Germinal center (tissue), 1 donor: ENCODE data around the gene KRT37.
"Not testable (repeated sequence)": the region's sequence is repeated elsewhere in the genome, so short reads cannot be mapped to it uniquely, and the experiment has no call there.

ENCODE experiments used
- DNase-seq: peaks from one replicate; pipeline ENCODE4 v3.0.0; 2012; ENCODE audit warnings: mixed read lengths, low spot score

The KRT37 gene

GRCh38 chr17:41404024-41404671 lies 20.2 kb downstream of the KRT37 start:
- no peak for DNase-seq

- DNase-seq, result no peak
These were observed 20.9 kb downstream of the KRT37 start for GRCh38 chr17:41403404-41404023.

GRCh38 chr17:41402161-41402560 lies 22.2 kb downstream of the KRT37 start:
- DNase-seq, result no peak

- DNase-seq, result no peak
These were observed 27.3 kb downstream of the KRT37 start, which contains the start of gene KRT31 for GRCh38 chr17:41396996-41397660. TSS of gene KRT31 (minus strand) at chr17:41397608. CDS start at chr17:41397539, 69 bp downstream.

- no peak for DNase-seq
These were observed 28.0 kb downstream of the KRT37 start for GRCh38 chr17:41396340-41396739.

GRCh38 chr17:41395611-41396010 lies 28.8 kb downstream of the KRT37 start:
- no peak for DNase-seq

- DNase-seq, result not testable (repeated sequence)
These were observed 29.3 kb downstream of the KRT37 start for GRCh38 chr17:41395044-41395443.

- no peak for DNase-seq
These were observed 30.0 kb downstream of the KRT37 start for GRCh38 chr17:41394254-41394996.

GRCh38 chr17:41393826-41394225 lies 30.6 kb downstream of the KRT37 start:
- no peak for DNase-seq

GRCh38 chr17:41393294-41393693 lies 31.1 kb downstream of the KRT37 start:
- no peak for DNase-seq

- no peak for DNase-seq
These were observed 32.1 kb downstream of the KRT37 start for GRCh38 chr17:41392278-41392677.

GRCh38 chr17:41391535-41391934 lies 32.9 kb downstream of the KRT37 start:
- DNase-seq, result no peak

GRCh38 chr17:41390411-41390938 lies 33.9 kb downstream of the KRT37 start:
- DNase-seq, result no peak

GRCh38 chr17:41387670-41388069 lies 36.7 kb downstream of the KRT37 start:
- no peak for DNase-seq

- DNase-seq, result no peak
These were observed 38.2 kb downstream of the KRT37 start for GRCh38 chr17:41386227-41386626.

- no peak for DNase-seq
These were observed 40.7 kb downstream of the KRT37 start for GRCh38 chr17:41383690-41384089.

GRCh38 chr17:41382394-41382793 lies 42.0 kb downstream of the KRT37 start:
- DNase-seq, result no peak

GRCh38 chr17:41381943-41382342 lies 42.4 kb downstream of the KRT37 start, which contains the start of gene KRT34:
TSS of gene KRT34 (minus strand) at chr17:41382306. CDS start at chr17:41382246, 60 bp downstream.
- DNase-seq, result not testable (repeated sequence)

GRCh38 chr17:41380091-41380490 lies 44.3 kb downstream of the KRT37 start:
- not testable (repeated sequence) for DNase-seq

- DNase-seq, result no peak
These were observed 46.8 kb downstream of the KRT37 start for GRCh38 chr17:41377546-41377945.
